HCT116 (cell line): Measurements from ENCODE around the gene CDCA3. TPM values are rescaled to one million over a fixed set of nuclear protein-coding genes. Genes with fewer than 3 reads are reported as not detected.

Experiments used
- ATAC-seq: fragments of 200-7000 bp; cut with Tn5 transposase; 2 replicates; pipeline ENCODE4 v1.9.1; 2020; ENCODE audit warnings: mild to moderate bottlenecking, moderate library complexity
- BruUV-seq: library from RNA; stranded (reverse); fragments of 400-500 nt; replicated peaks from 2 replicates; lab custom pipeline; 2021; lab: Mats Ljungman, UMichigan
- CTCF ChIA-PET: fragments of 300-600 bp; sonication (Branson Sonifier 250); formaldehyde crosslinking; loops from one replicate; lab custom pipeline; 2021; ENCODE audit warnings: antibody characterized with exemption; lab: Charles Lee
- POLR2A ChIA-PET: fragments of 300-600, 350-600 bp; sonication (Branson Sonifier 250); formaldehyde crosslinking; loops from one replicate; lab custom pipeline; 2021; ENCODE audit warnings: antibody characterized with exemption; lab: Charles Lee
- RAD21 ChIA-PET, 2 experiments: fragments of 300-600 bp; sonication (Branson Sonifier 250); formaldehyde crosslinking; loops; one replicate each; lab custom pipeline; 2023; ENCODE audit warnings: low total read pairs in 2 of 2; ENCODE audit not compliant: uncharacterized antibody in 2 of 2, unreplicated experiment in 2 of 2, low non-redundant PET in 1 of 2; lab: Charles Lee
- DNase-seq: peaks from one replicate; pipeline ENCODE4 v3.0.0-alpha.2; 2010; ENCODE audit warnings: low read depth, low spot score
- H2AFZ ChIP-seq: fragments of 200-600 bp; shearing (Covaris generic), sonication (generic); 2 replicates; pipeline ENCODE4 v1.6.1; 2017; ENCODE audit warnings: low read depth, mixed run types, mixed read lengths, antibody characterized with exemption, low read length; ENCODE audit not compliant: poor library complexity, severe bottlenecking
- H3K27ac ChIP-seq: 2 replicates; pipeline ENCODE4 v1.5.1; 2012; ENCODE audit warnings: low read depth, low read length
- H3K27me3 ChIP-seq: fragments of 200-600 bp; sonication (generic); 2 replicates; pipeline ENCODE4 v1.6.1; 2016; ENCODE audit warnings: mixed run types, low read length, mixed read lengths; ENCODE audit not compliant: insufficient read depth
- H3K36me3 ChIP-seq, 2 experiments: fragments of 200-500 bp in 1 of 2; fragments of 200-600 bp in 1 of 2; sonication (Bioruptor generic) in 1 of 2; sonication (generic) in 1 of 2; 2 replicates each; pipeline versions ENCODE4 v1.5.1 to v1.6.1; 2014 to 2016; ENCODE audit warnings: low read length in 2 of 2, inconsistent platforms in 1 of 2, mixed read lengths in 1 of 2, mixed run types in 1 of 2; ENCODE audit not compliant: insufficient read depth in 2 of 2, control insufficient read depth in 1 of 2
- H3K4me1 ChIP-seq, 2 experiments: fragments of 200-600 bp in 1 of 2; sonication (generic) in 1 of 2; 2 replicates each; pipeline versions ENCODE4 v1.5.1 to v1.6.1; 2012 to 2017; ENCODE audit warnings: low read length in 2 of 2, inconsistent platforms in 1 of 2, mild to moderate bottlenecking in 1 of 2, mixed read lengths in 1 of 2, mixed run types in 1 of 2, moderate library complexity in 1 of 2; ENCODE audit not compliant: insufficient read depth in 2 of 2, control insufficient read depth in 1 of 2
- H3K4me2 ChIP-seq: fragments of 200-600 bp; sonication (generic); 2 replicates; pipeline ENCODE4 v1.6.1; 2017; ENCODE audit warnings: mixed run types, low read length, mixed read lengths
- H3K4me3 ChIP-seq, 2 experiments: fragments of 200-600 bp in 1 of 2; sonication (generic) in 1 of 2; replicated peaks in 1 of 2; 2 replicates each; pipeline ENCODE4 v1.5.1; 2011 to 2016; ENCODE audit warnings: low read length in 2 of 2, control low read depth in 1 of 2, low read depth in 1 of 2, mild to moderate bottlenecking in 1 of 2, mixed read lengths in 1 of 2, mixed run types in 1 of 2
- H3K79me2 ChIP-seq: fragments of 200-600 bp; sonication (generic); 2 replicates; pipeline ENCODE4 v1.6.1; 2017; ENCODE audit warnings: mild to moderate bottlenecking, mixed run types, low read length, moderate library complexity, mixed read lengths; ENCODE audit not compliant: insufficient read depth
- H3K9ac ChIP-seq: fragments of 200-600 bp; sonication (generic); 2 replicates; pipeline ENCODE4 v1.6.1; 2016; ENCODE audit warnings: low read length, mixed read lengths
- H3K9me2 ChIP-seq: fragments of 200-600 bp; sonication (generic), shearing (Covaris generic); 2 replicates; pipeline ENCODE4 v1.6.1; 2017; ENCODE audit warnings: mixed run types, mild to moderate bottlenecking, moderate library complexity; ENCODE audit not compliant: insufficient read depth
- H3K9me3 ChIP-seq, 2 experiments: fragments of 200-500 bp in 1 of 2; fragments of 200-600 bp in 1 of 2; sonication (Bioruptor generic) in 1 of 2; sonication (generic) in 1 of 2; 2 replicates each; pipeline ENCODE4 v1.6.1; 2014 to 2017; ENCODE audit warnings: low read length in 2 of 2, mixed read lengths in 2 of 2, inconsistent platforms in 1 of 2, low read depth in 1 of 2, mild to moderate bottlenecking in 1 of 2, mixed run types in 1 of 2, moderate library complexity in 1 of 2; ENCODE audit not compliant: control insufficient read depth in 1 of 2, insufficient read depth in 1 of 2
- H4K20me1 ChIP-seq: fragments of 200-600 bp; sonication (generic), shearing (Covaris generic); 2 replicates; pipeline ENCODE4 v1.6.1; 2017; ENCODE audit warnings: mixed run types, mild to moderate bottlenecking, moderate library complexity; ENCODE audit not compliant: insufficient read depth
- EGR1 ChIP-seq: IDR thresholded peaks from 2 replicates; pipeline ENCODE4 v1.6.1; 2012; ENCODE audit warnings: low read depth
- EZH2phosphoT487 ChIP-seq: fragments of 200-600 bp; IDR thresholded peaks from 2 replicates; pipeline ENCODE4 v1.6.1; 2018; ENCODE audit warnings: antibody characterized with exemption, borderline replicate concordance
- FOSL1 ChIP-seq: IDR thresholded peaks from 2 replicates; pipeline ENCODE4 v1.6.1; 2012; ENCODE audit warnings: low read depth
- POLR2A ChIP-seq: IDR thresholded peaks from 2 replicates; pipeline ENCODE4 v1.7.0; 2011; ENCODE audit warnings: borderline replicate concordance; ENCODE audit not compliant: insufficient read depth, insufficient read length; ENCODE audit errors: extremely low read depth
- POLR2AphosphoS5 ChIP-seq: IDR thresholded peaks from 2 replicates; pipeline ENCODE4 v1.6.1; 2011; ENCODE audit warnings: mild to moderate bottlenecking, low read depth, low read length, moderate library complexity
- SP1 ChIP-seq: IDR thresholded peaks from 2 replicates; pipeline ENCODE4 v1.6.1; 2012; ENCODE audit warnings: low read depth
- SRF ChIP-seq: IDR thresholded peaks from 2 replicates; pipeline ENCODE4 v1.6.1; 2012; ENCODE audit warnings: low read depth
- YY1 ChIP-seq: IDR thresholded peaks from 2 replicates; pipeline ENCODE4 v1.6.1; 2011; ENCODE audit warnings: low read length, low read depth, moderate library complexity, mild to moderate bottlenecking; ENCODE audit not compliant: insufficient replicate concordance; ENCODE audit errors: extremely low read depth
- ZBTB33 ChIP-seq: IDR thresholded peaks from 2 replicates; pipeline ENCODE4 v1.6.1; 2011; ENCODE audit warnings: mild to moderate bottlenecking, low read length, moderate library complexity; ENCODE audit not compliant: insufficient replicate concordance; ENCODE audit errors: extremely low read depth
- ZFX ChIP-seq: fragments of 450-650 bp; IDR thresholded peaks from 2 replicates; pipeline ENCODE4 v1.6.1; 2017
- ZNF274 ChIP-seq: fragments of 200-500 bp; sonication (Bioruptor generic); IDR thresholded peaks from 2 replicates; pipeline ENCODE4 v1.6.1; 2014; ENCODE audit warnings: mild to moderate bottlenecking, low read depth, low read length, inconsistent platforms
- intact Hi-C: fragments of 100-400 bp; cut with micrococcal nuclease; formaldehyde crosslinking; loops from 2 replicates; pipeline ENCODE4 v1.10.0; 2022
- total RNA-seq: library from RNA; stranded (reverse); gene quantifications from one replicate; pipeline ENCODE4 v1.2.1, GENCODE V29; 2021; ENCODE audit not compliant: unreplicated experiment
- TF ChIP-seq, protein P1 (sequence below): IDR thresholded peaks from 2 replicates; pipeline ENCODE4 v1.6.1; 2012; ENCODE audit warnings: low read depth

The CDCA3 gene
- total RNA-seq, 1 experiment from 2014 or later: 63.0 TPM

- CTCF ChIA-PET: no interaction called here
- intact Hi-C loops: no loop called here
- Histone ChIP-seq H4K20me1 (no peaks in the 10 kb centered on the region), H3K79me2 (peaks cover 18% of the 10 kb centered on the region), H2AFZ (no peak overlapping the region), H3K9ac (no peak overlapping the region), H3K4me1 (peaks cover 2 to 4% of the 10 kb centered on the region in 2 experiments; a peak in 3 of 4 replicates), H3K36me3 (peaks cover 60 to 73% of the 10 kb centered on the region in 2 experiments), H3K27ac (no peak overlapping the region), H3K9me2 (no peaks in the 10 kb centered on the region), H3K4me2 (no peak overlapping the region), H3K9me3 (no peaks in the 10 kb centered on the region), H3K27me3 (no peaks in the 10 kb centered on the region), H3K4me3 (no peak overlapping the region)
- POLR2A ChIA-PET: interaction anchor here (1.1 kb wide), 1 partner anchor 10 kb away, joined by 3 read pairs; no protein-coding TSS in a partner anchor
- no peak for TF ChIP-seq POLR2A
- TF ChIP-seq ZFX: no peak; the same call in 1 of the 2 replicates
- no peak for TF ChIP-seq YY1
- TF ChIP-seq ZBTB33: no peak
- TF ChIP-seq EZH2phosphoT487: no peak
- no peak for TF ChIP-seq POLR2AphosphoS5
- TF ChIP-seq SRF: no peak
- no peak for TF ChIP-seq ZNF274
- no peak for TF ChIP-seq SP1
- no peak for TF ChIP-seq EGR1
- TF ChIP-seq, protein P1, sequence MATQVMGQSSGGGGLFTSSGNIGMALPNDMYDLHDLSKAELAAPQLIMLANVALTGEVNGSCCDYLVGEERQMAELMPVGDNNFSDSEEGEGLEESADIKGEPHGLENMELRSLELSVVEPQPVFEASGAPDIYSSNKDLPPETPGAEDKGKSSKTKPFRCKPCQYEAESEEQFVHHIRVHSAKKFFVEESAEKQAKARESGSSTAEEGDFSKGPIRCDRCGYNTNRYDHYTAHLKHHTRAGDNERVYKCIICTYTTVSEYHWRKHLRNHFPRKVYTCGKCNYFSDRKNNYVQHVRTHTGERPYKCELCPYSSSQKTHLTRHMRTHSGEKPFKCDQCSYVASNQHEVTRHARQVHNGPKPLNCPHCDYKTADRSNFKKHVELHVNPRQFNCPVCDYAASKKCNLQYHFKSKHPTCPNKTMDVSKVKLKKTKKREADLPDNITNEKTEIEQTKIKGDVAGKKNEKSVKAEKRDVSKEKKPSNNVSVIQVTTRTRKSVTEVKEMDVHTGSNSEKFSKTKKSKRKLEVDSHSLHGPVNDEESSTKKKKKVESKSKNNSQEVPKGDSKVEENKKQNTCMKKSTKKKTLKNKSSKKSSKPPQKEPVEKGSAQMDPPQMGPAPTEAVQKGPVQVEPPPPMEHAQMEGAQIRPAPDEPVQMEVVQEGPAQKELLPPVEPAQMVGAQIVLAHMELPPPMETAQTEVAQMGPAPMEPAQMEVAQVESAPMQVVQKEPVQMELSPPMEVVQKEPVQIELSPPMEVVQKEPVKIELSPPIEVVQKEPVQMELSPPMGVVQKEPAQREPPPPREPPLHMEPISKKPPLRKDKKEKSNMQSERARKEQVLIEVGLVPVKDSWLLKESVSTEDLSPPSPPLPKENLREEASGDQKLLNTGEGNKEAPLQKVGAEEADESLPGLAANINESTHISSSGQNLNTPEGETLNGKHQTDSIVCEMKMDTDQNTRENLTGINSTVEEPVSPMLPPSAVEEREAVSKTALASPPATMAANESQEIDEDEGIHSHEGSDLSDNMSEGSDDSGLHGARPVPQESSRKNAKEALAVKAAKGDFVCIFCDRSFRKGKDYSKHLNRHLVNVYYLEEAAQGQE: no peak
- TF ChIP-seq FOSL1: no peak
- no TSS peak for BruUV-seq
- DNase-seq (no peak), ATAC-seq (no peak)
- RAD21 ChIA-PET: no interaction called here
These were observed 7.7 kb upstream of the CDCA3 start for GRCh38 chr12:6858799-6859198.
